Kidney capillary endothelial cell (primary cell): ENCODE data around the gene PIGBOS1.
"Not testable (repeated sequence)": the region's sequence is repeated elsewhere in the genome, so short reads cannot be mapped to it uniquely, and the experiment has no call there.

Source experiments
- DNase-seq: peaks from one replicate; pipeline ENCODE4 v3.0.0-alpha.2; 2018; ENCODE audit warnings: low spot score

The PIGBOS1 gene

DNA sequence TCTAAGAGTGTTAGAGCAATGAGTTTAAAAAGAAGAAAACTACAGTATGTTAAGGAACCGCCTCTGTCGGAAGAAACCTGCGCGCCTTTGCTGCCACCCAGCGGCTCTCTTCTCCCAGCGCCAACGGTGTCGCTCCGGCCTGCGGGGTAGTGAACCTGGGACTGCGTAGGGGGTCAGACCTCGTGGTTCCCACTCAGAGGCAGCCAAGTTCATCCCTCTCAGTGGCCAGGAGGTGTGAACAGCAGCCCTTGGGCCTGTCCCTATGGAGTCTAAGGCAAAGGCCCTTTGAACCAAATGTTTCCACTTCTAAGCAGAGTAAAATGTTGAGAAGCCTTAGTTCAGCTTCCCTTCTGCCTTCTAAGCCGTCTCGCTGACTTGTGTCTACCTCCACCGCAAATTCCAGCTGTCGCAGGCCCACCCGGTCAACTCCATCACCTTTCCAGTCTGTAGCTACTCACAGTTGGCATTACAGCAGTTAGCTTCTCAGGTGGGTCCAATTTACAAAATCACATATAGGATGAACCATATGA, 28.3 kb downstream of the PIGBOS1 start:
- no peak for DNase-seq

DNA sequence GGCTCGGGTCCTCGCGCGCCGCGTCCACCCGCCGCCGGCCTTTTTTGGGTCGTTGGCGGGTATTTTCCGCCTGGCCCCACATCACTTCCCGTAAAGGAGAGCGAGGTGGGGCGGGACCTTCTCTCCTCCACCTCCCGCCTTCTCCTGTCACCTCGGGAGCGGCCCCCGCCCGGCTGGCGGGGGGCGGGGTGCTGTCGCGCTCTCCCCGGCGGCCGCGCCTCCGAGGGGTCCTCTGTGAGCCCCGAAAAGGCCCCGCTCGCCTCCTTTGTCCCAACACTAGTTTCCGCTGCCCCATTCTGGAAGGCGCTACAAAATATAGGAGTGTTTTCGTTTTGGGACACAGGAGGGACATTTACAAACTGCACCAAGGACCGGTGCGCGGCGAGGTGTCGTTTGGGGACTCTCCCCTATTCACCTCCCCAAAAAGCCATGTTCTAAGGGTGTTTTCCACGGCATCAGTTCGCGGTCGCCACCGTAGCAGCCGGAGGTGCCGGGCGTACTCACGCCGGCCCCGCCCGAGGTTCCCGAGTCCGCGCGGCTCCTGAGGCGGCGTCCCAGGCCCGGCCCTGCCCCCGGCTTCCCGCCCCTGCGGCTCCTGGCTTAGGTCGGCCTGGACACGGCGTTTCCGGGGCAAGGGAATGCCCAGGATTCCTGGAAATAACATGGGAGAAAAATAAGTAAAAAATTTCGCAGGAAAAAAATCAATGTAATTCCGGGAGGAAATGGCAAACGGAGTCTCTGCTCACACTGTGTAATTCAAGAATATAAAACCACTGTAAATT, 29.0 kb downstream of the PIGBOS1 start, which contains the start of gene RAB27A:
TSS of gene RAB27A (minus strand) at position 68 of the 782 bp plus-strand sequence. CDS start 54,879 bp downstream, outside the sequence.
- DNase-seq: peak; percentile 80

DNA sequence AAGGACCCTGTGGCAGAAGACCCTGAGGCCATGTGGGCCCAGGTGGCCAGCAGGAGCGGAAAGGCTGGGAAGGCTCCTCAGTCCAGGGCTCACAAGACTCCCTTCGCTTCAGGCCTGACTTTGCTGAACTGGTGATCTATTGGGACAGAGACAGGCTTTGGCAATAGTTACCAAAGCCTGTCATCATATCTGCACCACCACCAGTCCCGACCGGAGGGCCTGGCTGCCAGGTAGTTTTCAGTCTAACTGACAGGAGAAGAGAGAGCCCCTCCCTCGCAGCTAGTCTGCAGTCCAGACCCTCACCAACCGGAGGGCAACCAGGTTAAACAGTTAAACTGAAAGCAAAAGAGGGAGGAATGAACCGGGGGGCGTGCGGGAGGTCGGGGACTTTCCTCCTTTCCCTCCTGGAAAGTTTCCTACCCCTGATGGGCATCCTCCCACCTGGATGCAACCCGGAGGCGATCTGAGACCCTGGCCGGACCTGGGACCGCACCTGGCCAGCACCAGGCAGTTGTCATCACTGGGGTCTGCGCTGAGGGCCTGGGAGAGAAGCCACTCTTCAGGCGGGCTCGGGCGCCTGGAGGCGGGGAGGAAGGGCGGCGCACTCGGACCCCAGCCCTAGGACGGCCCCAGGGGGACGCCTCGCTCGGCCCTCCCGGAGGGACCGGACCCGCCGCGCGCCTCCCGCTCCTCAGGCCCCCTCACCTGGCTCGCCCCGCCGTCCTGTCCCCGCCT, 29.7 kb downstream of the PIGBOS1 start:
- no peak for DNase-seq

DNA sequence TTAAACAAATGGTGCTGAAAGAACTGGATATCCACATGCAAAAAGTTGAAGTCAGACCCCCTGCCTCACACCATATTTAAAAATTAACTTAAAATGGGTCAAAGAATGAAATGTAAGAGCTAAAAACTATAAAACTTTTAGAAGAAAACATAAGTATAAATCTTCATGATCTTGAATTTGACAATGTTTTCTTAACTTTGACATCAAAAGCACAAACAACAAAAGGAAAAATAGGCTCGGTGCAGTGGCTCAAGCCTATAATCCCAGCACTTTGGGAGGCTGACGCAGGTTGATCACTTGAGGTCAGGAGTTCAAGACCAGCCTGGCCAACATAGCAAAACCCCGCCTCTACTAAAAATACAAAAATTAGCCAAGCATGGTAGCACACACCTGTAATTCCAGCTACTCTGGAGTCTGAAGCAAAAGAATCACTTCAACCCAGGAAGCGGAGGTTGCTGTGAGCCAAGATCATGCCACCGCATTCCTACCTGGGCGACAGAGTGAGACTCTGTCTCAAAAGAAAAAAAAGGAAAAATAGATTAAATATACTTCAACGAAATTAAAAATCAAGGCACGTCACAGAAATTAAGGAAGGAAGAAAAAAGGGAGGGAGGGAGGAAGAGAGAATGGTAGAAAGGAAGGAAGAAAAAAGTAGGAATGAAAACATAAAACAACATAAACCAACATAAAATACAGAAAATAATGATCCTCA, 30.8 kb downstream of the PIGBOS1 start:
- DNase-seq: no peak

DNA sequence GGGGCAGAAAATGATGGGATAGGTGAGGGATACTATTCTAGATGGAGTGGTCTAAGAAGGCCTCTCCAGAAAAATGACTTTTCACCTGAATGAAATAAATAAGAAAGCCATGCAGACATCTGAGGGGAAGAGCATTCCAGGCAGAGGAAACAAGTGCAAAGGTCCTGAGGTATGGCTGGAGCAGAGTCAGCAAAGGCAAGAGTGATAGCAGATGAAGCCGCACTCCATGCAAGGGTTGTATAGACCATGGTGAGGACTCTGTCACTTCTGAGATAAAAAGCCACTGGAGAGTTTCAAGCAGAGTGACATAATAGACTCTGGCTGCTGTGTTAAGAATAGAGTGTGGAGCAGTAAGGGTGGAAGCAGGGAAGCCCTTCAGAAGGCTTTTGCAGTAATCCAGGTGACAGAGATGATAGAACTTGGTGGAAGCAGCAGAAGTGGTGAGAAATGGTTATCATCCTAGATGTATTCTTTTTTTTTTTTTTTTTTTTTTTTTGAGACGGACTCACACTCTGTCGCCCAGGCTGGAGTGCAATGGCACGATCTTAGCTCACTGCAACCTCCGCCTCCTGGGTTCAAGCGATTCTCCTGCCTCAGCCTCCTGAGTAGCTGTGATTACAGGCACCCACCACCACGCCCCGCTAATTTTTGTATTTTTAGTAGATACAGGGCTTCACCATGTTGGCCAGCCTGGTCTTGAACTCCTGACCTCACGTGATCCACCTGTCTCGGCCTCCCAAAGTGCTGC, 32.3 kb downstream of the PIGBOS1 start:
- DNase-seq: not testable (repeated sequence)

DNA sequence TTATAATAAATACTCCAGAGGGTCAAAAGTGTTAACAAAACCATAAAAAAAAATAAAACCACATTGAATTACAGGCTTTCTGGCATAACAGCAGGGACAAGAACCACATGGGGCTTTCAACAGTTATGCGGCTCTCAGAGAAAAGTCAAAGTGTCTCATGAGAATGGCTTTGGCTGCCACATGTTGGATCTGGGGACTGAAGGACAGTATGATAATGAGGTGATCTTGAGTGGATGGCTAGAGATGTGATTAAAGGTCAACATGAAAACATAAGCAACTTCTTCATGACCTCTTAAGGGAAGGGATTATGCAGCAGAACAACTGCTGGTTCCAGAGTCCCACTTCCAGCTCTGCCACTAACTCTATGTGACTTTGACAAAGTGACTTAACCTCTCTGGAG, 34.5 kb downstream of the PIGBOS1 start:
- no peak for DNase-seq

DNA sequence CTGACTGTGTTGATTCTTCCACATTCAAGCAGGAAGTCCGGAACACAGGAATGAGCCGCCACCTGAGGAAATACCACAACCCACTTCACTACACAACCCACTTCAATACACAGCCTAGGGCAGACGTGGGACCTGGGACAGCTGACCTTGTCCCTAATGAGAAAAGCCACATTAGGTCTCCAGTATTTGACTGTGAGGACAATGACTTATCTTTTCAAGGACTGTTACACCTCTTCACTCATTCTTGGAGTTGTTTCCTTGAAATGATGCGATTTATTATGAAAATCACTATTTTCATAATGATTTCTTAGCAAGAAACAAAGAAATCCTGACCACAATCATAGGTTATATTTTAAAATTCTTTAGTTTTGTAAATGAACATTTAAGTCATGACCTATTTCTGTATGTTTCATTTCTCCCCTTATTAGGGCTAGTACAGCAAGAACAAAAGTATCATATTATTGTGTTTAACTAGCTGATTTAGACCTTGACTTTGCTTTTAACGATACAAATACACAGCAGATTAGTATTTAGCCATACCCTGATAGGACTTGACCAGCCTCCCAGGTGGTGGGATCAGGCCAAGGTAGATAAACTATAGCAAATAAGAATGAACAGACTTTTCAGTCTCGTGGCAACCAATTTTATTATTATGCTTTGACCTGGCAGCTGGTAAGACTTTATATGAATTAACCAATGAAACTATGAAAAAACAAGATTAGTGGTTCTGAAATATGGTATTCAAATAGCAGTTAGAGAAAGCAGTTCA, 35.4 kb downstream of the PIGBOS1 start:
- DNase-seq: no peak

DNA sequence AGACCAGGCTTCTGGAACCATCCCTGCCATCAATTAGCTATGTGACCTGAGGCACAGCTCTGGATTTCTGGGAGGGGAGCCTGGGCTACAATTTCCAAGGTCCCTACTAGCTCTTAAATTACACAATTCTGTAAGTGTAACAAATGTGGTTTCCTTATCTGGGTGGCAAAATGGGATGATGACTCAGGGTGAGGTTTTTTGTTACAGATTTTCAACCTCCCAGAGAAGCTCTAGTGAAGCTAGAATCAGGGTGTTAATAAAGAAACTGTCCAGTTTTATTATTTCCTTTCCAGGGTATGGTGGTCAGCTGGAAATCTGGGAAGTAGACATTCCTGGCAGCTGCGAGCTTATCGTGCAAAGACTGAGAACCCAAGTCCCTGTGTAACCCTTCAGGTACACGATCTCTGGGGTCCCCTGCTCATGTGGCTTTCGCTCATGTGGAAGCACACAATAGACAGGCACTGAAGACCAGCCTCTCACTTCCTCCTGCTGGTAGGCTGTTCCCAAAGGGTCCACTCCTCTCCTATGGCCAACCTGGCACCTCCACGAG, 36.6 kb downstream of the PIGBOS1 start:
- DNase-seq: peak; percentile 18

DNA sequence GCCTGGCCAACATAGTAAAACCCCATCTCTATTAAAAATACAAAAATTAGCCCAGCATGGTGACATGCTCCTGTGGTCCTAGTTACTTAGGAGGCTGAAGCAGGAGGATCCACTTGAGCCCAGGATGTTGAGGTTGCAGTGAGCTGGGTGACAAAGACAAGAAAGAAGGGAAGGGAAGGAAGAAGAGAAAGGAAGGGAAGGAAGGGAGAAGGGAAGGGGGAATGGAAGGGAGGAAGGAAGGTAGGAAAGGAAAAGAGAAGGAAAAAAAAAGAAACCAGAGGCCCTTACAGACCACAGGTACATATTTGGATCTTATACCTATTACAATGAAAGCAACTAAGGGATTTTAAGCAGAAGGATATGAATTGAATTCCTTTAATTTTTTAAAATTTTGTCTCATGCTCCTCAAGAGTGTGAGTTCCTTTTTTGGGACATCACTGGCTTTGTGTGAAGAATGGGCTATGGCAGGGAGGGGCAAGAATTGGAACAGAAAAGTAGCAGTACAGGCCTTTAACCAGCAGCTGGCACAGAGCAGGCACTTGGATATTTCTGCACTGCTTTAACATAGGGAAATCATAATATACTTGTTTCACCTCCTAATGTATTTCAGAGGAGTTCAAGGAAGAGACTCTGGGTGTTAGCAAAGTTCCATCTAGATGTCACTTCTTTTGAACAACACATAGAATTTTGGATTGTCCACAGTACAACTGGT, 37.2 kb downstream of the PIGBOS1 start:
- DNase-seq: no peak

DNA sequence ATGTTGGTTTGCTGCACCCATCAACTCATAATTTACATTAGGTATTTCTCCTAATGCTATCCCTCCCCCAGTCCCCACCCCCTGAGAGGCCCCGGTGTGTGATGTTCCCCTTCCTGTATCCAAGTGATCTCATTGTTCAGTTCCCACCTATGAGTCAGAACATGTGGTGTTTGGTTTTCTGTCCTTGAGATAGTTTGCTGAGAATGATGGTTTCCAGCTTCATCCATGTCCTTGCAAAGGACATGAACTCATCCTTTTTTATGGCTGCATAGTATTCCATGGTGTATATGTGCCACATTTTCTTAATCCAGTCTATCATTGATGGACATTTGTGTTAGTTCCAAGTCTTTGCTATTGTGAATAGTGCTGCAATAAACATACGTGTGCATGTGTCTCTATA, 38.3 kb downstream of the PIGBOS1 start:
- not testable (repeated sequence) for DNase-seq

DNA sequence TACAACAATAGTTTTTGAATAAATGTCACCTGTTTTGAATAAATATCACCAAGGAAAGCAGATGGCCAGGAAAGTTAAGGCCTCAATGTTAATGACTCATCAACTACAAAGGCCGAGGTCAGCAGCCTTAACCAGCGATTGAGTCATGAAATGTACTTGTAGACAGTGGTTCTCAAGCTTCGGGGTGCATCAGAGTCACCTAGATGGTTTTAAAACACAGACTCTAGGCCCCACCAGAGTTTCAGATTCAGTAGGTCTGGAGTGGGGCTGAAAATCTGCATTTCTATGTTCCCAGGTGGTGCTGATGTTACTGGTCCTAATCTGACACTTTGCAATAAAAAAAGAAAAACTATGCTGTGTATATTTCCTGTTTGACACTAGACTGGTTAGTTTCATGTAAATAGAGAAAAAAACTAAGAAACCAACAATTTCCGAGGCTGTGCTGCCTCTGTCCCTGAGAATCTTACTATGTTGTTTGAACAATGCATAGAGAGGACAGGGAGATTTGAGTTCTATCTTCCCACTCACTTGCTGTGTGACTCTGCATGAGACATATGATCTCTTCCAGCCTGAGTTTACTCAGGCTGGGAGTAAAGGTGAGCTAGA, 39.1 kb downstream of the PIGBOS1 start:
- DNase-seq: peak; percentile 68

DNA sequence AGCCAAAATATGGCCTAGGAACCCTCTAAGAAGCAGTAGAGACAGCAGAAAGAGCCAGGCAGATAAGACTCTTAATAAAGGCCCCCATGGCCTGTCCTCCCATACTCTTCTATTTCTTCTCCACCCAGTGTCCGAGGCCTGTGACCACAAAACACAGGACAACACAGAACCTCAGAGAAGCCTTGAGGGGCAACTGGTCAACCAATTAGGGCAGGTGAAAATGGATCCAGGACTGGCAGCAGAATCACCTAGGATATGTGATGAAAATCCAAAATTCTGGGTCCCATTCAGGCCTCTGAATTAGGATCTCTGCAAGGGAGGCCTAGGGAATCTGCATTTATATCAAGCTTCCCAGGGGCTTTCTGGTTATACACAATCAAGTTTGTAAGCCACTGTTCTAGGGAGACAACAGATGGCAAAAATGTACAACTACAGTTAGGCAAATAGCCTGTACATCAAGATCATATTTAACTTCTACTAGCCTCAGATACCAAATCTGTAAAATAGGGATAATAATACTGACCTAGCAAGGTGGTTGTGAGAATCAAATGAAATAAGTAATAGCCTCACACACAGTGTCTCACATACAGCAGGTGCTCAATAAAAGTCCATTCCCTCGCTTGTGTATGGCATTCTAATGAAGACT, 39.7 kb downstream of the PIGBOS1 start:
- no peak for DNase-seq

DNA sequence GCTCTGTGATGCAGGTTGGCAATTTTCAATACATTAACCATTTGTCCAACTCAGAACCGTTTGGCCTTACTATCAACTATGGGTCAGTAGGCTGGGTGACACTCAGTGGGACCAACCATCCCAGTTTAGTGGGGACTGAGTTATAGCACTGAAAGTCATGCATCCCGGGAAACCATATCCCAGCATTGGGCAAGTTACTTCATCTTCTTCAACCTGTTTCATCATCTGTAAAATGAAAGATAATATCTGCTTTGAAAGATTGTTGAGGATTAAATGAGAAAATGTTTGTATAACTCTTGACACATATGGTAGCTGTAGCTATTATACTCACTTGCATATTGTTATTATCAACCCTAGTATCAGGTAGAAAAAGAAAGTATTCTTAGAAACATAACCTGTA, 41.2 kb downstream of the PIGBOS1 start:
- DNase-seq: no peak

DNA sequence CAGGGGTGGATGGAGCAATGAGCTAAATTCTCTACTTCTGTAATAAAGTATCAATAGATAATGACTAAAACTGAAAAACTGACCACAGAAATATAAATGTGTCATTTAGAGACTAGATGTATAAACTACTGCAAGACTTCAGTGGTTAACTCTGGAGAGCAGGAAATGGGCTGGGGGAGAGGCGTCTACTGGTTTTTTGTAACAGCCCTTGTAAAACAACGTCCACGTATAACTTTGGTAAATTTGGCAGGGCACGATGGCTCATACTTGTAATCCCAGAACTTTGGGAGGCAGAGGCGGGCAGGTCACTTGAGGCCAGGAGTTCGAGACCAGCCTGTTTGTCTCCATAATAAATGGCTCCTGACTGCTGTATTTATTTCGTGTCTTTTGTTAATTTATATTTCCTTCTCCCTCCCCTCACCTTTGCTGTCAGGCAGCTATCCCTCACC, 41.8 kb downstream of the PIGBOS1 start:
- no peak for DNase-seq

DNA sequence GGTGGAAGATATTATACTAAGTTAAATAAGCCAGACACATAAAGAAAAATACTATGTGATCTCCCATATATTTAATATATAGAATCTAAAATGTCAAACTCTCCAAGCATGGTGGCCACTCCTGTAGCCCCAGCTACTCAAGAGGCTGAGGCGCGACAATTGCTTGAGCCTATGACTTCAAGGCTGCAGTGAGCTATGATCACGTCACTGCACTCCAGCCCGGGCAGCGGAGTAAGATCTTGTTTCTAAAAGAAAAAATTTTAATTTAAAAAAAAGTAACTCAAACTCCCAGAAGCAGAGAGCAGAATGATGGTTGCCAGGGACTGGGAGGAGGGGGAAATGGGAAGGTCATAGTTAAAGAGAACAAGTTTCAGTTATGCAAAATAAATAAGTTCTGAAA, 42.6 kb downstream of the PIGBOS1 start:
- no peak for DNase-seq

DNA sequence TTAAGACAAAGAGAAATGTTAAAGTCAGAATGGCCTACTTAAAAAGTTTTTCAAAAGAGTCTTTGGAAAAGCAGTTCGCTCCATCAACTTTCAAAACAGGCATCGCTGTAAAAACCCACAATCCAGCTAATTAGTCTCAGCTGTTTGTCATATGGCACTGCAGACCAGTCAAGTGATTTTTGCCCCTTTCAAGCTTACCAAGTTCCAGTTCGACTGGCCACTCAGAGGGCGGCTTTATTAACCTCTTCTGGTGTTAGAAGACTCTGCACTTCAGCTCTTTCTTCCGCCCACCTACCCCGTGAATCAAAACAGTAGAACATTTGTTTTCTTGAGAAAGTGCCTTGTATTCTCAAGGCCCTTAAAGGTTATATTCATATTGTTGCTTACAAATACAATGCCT, 48.6 kb downstream of the PIGBOS1 start:
- DNase-seq: no peak

DNA sequence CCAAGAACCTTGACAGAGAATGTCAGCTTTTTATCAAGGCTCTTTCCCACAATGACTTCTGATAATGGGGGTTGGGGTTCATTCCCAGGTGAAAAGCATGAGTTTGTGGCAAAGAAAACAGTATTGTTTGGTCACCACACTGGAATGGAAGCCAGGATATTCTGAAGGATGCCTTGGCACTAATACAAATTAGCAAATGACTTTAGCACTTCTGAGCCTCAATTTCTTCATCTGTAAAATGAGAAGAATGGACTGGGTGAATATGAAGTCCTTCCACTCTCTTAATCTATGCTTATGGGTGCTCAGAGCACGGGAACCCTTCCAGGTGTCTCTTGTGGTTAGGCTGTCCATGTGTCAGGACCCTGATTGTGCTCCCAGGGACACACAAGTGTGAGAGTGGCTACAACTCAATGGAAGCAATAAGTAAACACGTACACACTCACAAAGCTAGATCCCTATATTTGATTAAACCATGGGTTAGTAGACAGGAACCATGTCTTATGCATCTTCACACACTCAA, 50.7 kb downstream of the PIGBOS1 start:
- no peak for DNase-seq

DNA sequence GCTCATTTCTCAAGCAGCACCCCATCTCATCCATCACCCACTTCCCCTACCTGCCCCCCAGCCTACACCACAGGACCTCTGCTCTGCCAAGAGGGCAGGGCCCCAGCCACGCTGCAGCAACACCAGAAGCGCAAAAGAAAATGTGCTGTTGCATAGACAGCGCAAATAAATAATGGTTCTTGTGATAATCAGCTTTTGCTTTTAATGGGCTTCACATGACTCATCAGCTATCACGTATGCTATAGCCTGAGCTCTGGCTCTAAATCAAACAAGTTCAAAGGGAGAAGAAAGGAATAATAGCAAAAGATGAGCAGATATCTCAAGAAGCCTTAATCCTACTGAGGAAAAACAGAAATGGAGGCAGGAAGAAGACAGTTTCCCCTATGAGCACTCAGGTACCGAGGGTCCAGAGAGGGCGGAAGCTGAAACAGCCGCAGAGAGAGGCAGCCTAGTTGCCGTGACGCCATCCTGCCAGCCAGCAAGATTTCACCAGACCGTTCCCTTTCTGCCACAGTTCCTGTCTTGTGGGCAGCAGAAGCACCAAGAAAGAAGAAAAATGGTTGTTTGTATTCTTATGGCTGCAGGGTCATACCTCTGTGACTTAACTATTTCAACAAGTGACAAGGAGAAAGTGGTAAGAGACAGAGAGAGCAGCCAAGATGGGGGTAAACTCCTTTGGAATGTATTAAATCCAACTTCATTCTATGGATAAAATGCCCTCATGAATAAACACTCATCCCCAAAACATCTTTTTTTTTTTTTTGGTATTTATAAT, 51.3 kb downstream of the PIGBOS1 start:
- no peak for DNase-seq
